ENCODE measurements around the gene ANKDD1B. TPM values are rescaled to one million over a fixed set of nuclear protein-coding genes. Genes with fewer than 3 reads are reported as not detected.
A peak's percentile ranks its signal among the peaks of the same experiment; 100 is the strongest.

The ANKDD1B gene
- total and polyA plus RNA-seq, 2 donors (not counting 1 experiment from before 2014, with no cell fraction given): 0.07 to 0.66 TPM

DNA sequence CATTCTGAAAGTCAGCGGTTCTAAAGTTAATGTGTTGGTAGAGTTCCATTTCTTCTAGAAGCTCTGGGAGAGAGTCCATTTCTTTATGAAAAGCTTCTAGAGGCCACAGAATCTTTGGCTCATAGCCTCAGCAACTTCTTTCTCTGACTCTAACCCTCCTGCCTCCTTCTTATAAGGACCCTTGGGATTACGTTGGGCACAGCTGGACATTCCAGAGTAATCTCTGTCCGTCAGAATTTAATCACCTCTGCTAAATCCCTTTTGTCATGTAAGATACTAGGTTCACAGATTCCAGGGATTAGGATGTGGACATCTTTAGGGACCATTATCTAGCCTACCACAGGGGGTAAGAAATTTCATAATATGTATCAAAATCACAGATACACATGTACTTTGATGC lies 22.6 kb upstream of the ANKDD1B start:
- no peak overlapping the region for H3K4me2 ChIP-seq (ENCODE audit: extremely low read depth, insufficient read depth, low read length)
- no peaks in the 10 kb centered on the region for H4K20me1 ChIP-seq (ENCODE audit: control insufficient read depth, extremely low read depth, insufficient read depth, low read length)
- H3K9ac ChIP-seq (ENCODE audit: insufficient read depth, low read length): no peak overlapping the region
- H3K4me1 ChIP-seq (ENCODE audit: control insufficient read depth, extremely low read depth, insufficient read depth, low read length): no peaks in the 10 kb centered on the region
- no peak overlapping the region for H3K27ac ChIP-seq (ENCODE audit: insufficient read depth, low read length)
- no peak overlapping the region for H3K4me3 ChIP-seq (replicated peaks in 1 of 4; ENCODE audit: control extremely low read depth in 1 of 4, insufficient read depth in 1 of 4, low read depth in 3 of 4, low read length in 4 of 4)
- DNase-seq (ENCODE audit: low read depth in 2 of 2): no peak
- no peaks in the 10 kb centered on the region for H3K36me3 ChIP-seq (ENCODE audit: control insufficient read depth, insufficient read depth, low read length)
- no peaks in the 10 kb centered on the region for H3K9me3 ChIP-seq (ENCODE audit: control insufficient read depth, insufficient read depth, low read depth, low read length)
- TF ChIP-seq, protein P1, sequence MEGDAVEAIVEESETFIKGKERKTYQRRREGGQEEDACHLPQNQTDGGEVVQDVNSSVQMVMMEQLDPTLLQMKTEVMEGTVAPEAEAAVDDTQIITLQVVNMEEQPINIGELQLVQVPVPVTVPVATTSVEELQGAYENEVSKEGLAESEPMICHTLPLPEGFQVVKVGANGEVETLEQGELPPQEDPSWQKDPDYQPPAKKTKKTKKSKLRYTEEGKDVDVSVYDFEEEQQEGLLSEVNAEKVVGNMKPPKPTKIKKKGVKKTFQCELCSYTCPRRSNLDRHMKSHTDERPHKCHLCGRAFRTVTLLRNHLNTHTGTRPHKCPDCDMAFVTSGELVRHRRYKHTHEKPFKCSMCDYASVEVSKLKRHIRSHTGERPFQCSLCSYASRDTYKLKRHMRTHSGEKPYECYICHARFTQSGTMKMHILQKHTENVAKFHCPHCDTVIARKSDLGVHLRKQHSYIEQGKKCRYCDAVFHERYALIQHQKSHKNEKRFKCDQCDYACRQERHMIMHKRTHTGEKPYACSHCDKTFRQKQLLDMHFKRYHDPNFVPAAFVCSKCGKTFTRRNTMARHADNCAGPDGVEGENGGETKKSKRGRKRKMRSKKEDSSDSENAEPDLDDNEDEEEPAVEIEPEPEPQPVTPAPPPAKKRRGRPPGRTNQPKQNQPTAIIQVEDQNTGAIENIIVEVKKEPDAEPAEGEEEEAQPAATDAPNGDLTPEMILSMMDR (conservative IDR thresholded peaks at IDR 0.05 in 1 of 2, IDR thresholded peaks at IDR 0.05 in 1 of 2; ENCODE audit: low read depth in 1 of 2, low read length in 2 of 2): no peak
- no peak for TF ChIP-seq EZH2 (IDR thresholded peaks at IDR 0.05; ENCODE audit: low read length, missing control alignments)
- H3K79me2 ChIP-seq (ENCODE audit: control insufficient read depth, insufficient read depth, low read length): no peaks in the 10 kb centered on the region
- no peak overlapping the region for H2AFZ ChIP-seq (ENCODE audit: low read length)
- no peaks in the 10 kb centered on the region for H3K27me3 ChIP-seq (ENCODE audit: control insufficient read depth, insufficient read depth, low read length)

DNA sequence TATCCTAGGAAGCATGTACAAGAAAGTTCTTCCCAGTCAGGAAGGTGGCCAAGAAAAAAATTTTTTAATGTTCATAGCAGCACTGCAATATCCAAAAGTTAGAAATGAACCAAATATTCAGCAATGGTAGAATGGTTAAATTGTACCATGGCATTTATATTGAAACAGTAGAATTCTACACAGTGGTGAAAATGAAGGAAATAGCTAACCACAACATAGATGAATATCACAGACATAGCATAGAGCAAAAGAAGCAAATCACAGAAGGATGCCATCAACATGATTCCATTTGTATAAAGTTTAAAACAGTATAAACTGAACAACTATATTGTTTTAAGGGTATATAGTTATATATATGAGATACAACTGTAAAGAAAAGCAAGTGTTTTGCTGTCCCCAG lies 10.7 kb upstream of the ANKDD1B start:
- Histone ChIP-seq H3K4me3 (replicated peaks in 1 of 4; ENCODE audit: control extremely low read depth in 1 of 4, insufficient read depth in 1 of 4, low read depth in 3 of 4, low read length in 4 of 4) (no peak overlapping the region), H3K9ac (ENCODE audit: insufficient read depth, low read length) (no peak overlapping the region), H3K79me2 (ENCODE audit: control insufficient read depth, insufficient read depth, low read length) (no peaks in the 10 kb centered on the region), H2AFZ (ENCODE audit: low read length) (no peak overlapping the region), H3K4me2 (ENCODE audit: extremely low read depth, insufficient read depth, low read length) (no peak overlapping the region), H3K27me3 (ENCODE audit: control insufficient read depth, insufficient read depth, low read length) (no peaks in the 10 kb centered on the region), H3K36me3 (ENCODE audit: control insufficient read depth, insufficient read depth, low read length) (no peaks in the 10 kb centered on the region), H3K9me3 (ENCODE audit: control insufficient read depth, insufficient read depth, low read depth, low read length) (no peaks in the 10 kb centered on the region), H3K27ac (ENCODE audit: insufficient read depth, low read length) (no peak overlapping the region), H3K4me1 (ENCODE audit: control insufficient read depth, extremely low read depth, insufficient read depth, low read length) (no peaks in the 10 kb centered on the region), H4K20me1 (ENCODE audit: control insufficient read depth, extremely low read depth, insufficient read depth, low read length) (no peaks in the 10 kb centered on the region)
- TF ChIP-seq, protein P1 (conservative IDR thresholded peaks at IDR 0.05 in 1 of 2, IDR thresholded peaks at IDR 0.05 in 1 of 2; ENCODE audit: low read depth in 1 of 2, low read length in 2 of 2): no peak
- TF ChIP-seq EZH2 (IDR thresholded peaks at IDR 0.05; ENCODE audit: low read length, missing control alignments): no peak
- no peak for DNase-seq (ENCODE audit: low read depth in 2 of 2)

DNA sequence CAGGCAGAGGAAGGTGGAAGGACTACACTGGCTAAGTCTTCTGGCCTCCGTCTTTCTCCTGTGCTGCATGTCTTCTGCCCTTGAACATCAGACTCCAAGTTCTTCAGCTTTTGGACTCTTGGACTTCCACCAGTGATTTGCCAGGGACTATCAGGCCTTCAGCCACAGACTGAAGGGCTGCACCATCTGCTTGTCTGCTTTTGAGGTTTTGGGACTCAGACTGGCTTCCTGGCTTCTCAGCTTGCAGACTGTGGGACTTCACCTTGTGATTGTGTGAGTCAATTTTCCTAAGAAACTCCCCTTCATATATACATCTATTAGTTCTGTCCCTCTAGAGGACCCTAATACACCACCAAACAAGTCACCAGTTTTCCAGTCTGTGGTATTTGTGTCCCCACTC lies 9.7 kb upstream of the ANKDD1B start:
- Histone ChIP-seq H3K9ac (ENCODE audit: insufficient read depth, low read length) (no peak overlapping the region), H4K20me1 (ENCODE audit: control insufficient read depth, extremely low read depth, insufficient read depth, low read length) (no peaks in the 10 kb centered on the region), H3K4me2 (ENCODE audit: extremely low read depth, insufficient read depth, low read length) (no peak overlapping the region), H2AFZ (ENCODE audit: low read length) (no peak overlapping the region), H3K4me1 (ENCODE audit: control insufficient read depth, extremely low read depth, insufficient read depth, low read length) (no peaks in the 10 kb centered on the region), H3K27me3 (ENCODE audit: control insufficient read depth, insufficient read depth, low read length) (no peaks in the 10 kb centered on the region), H3K9me3 (ENCODE audit: control insufficient read depth, insufficient read depth, low read depth, low read length) (no peaks in the 10 kb centered on the region), H3K27ac (ENCODE audit: insufficient read depth, low read length) (peak overlapping the region; percentile 9), H3K36me3 (ENCODE audit: control insufficient read depth, insufficient read depth, low read length) (no peaks in the 10 kb centered on the region), H3K79me2 (ENCODE audit: control insufficient read depth, insufficient read depth, low read length) (no peaks in the 10 kb centered on the region), H3K4me3 (replicated peaks in 1 of 4; ENCODE audit: control extremely low read depth in 1 of 4, insufficient read depth in 1 of 4, low read depth in 3 of 4, low read length in 4 of 4) (no peak overlapping the region)
- TF ChIP-seq, protein P1 (conservative IDR thresholded peaks at IDR 0.05 in 1 of 2, IDR thresholded peaks at IDR 0.05 in 1 of 2; ENCODE audit: low read depth in 1 of 2, low read length in 2 of 2): no peak
- no peak for TF ChIP-seq EZH2 (IDR thresholded peaks at IDR 0.05; ENCODE audit: low read length, missing control alignments)
- no peak for DNase-seq (ENCODE audit: low read depth in 2 of 2)

All from fibroblast of lung (primary cell).